T-helper 1 cell treated with Interleukin-12 subunit alpha and Interleukin-12 subunit beta and Interleukin-4 antibody, amounts not matched to agents 30 μg/mL and 1 μg/mL, for 36 hours (primary cell): Measurements from ENCODE around the gene GNG2.

ENCODE experiments used
- H3K27ac Mint-ChIP-seq: one replicate; pipeline ENCODE4 v1.8.0; 2021; ENCODE audit warnings: mild to moderate bottlenecking, mixed read lengths
- H3K27me3 Mint-ChIP-seq: one replicate; pipeline ENCODE4 v1.8.0; 2021; ENCODE audit warnings: low read depth, mixed read lengths
- H3K36me3 Mint-ChIP-seq: one replicate; pipeline ENCODE4 v1.8.0; 2021; ENCODE audit warnings: low read depth, mixed read lengths
- H3K4me1 Mint-ChIP-seq: one replicate; pipeline ENCODE4 v1.8.0; 2021; ENCODE audit warnings: low read depth, mixed read lengths
- H3K4me3 Mint-ChIP-seq: one replicate; pipeline ENCODE4 v1.8.0; 2021; ENCODE audit warnings: mild to moderate bottlenecking, moderate library complexity, mixed read lengths
- H3K9me3 Mint-ChIP-seq: one replicate; pipeline ENCODE4 v1.8.0; 2021; ENCODE audit warnings: mixed read lengths

The GNG2 gene

DNA sequence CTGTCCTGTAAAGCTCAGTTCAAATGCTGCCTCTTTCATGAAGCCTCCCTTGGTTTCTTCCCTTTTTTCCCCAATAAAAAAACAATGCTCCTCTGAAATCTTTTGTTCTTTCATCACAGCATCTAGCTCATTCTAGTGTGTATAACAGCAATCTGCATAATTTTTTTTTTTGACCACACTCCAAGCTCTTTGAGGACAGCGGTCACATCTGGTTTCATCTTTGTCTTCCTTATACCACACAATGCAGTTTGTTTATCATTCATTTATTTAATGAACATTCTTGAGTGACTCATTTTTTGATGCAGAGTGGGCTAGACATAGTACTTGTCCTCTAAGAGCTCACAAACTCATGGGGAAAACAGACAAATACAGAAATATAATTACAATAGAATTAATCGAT, 7.3 kb downstream of the GNG2 start:
- Mint-ChIP-seq H3K4me1 (peaks cover 40% of the 10 kb centered on the region), H3K27ac (no peak overlapping the region), H3K4me3 (no peak overlapping the region), H3K9me3 (no peaks in the 10 kb centered on the region), H3K27me3 (no peaks in the 10 kb centered on the region), H3K36me3 (peaks cover 9% of the 10 kb centered on the region)

DNA sequence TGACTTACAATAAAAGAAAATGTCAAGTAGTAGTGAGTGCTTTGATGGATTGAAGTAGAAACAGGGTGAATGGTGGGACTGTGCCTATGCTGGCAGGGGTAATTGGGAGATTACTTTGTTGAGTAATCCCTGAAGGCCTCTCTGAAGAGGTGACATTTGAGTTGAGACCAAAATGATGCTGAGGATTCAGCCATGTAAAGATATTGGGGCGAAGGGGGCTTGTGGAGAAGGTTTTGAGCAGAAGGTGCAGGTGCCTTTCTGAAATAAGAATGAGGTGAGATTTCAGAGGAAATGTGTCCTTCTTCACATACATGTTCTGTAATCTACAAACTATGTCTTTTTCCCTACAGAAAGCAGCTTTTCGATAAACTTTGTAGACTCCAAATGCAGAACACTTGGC, 8.0 kb downstream of the GNG2 start:
- Mint-ChIP-seq H3K27ac (no peak overlapping the region), H3K36me3 (peaks cover 14% of the 10 kb centered on the region), H3K27me3 (no peaks in the 10 kb centered on the region), H3K4me1 (peaks cover 44% of the 10 kb centered on the region), H3K4me3 (no peak overlapping the region), H3K9me3 (no peaks in the 10 kb centered on the region)

DNA sequence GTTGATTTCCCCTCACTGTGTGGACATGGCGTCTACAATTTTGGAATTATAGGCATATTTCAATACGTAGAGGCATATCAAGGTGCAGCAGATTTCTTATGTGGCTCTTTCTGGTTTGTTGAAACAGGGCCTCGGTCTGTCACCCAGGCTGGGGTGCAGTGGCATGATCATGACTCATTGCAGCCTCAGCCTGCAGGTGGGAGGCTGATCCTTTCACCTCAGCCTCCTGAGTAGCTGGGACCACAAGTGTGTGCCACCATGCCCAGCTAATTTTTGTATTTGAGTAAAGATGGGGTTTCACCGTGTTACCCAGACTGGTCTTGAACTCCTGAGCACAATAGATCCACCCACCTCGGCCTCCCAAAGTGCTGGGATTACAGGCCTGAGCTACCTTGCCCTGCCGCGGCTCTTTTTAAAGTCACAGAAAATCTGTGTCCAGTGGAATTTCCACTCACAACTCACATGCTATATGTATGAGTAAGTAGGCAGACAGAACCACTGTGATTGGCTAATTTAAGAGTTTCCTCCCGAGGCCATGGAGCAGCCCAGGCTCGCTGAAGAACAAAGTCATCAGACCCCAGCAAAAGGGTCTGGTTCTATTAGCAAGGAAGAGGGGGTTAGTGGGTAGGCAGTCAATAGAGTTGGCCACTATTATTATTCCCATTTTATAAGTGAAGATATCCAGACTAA, 9.1 kb downstream of the GNG2 start:
- H3K4me3 Mint-ChIP-seq: no peak overlapping the region
- H3K4me1 Mint-ChIP-seq: peaks cover 43% of the 10 kb centered on the region

DNA sequence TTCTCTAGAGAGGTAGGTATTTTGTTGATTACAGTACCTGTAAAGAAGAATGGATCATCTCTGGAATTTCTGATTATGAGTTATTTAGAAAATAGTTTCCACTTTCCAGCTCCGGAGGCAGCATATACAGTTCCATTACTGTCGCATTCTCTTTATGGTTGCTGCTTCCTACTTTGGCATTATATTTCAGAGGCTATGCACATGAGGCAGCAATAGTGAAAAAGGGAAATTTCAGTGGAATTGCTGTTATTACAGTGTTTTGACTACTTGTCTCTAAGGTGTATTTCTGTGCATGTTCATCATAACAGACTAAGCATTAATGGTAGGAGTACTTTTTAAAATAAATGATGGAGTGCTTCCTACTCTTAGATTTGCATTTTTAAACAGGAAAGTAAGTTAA, 10.2 kb downstream of the GNG2 start:
- H3K36me3 Mint-ChIP-seq: peaks cover 25% of the 10 kb centered on the region
- H3K27ac Mint-ChIP-seq: no peak overlapping the region
- H3K4me3 Mint-ChIP-seq: no peak overlapping the region
- H3K9me3 Mint-ChIP-seq: no peaks in the 10 kb centered on the region
- peaks cover 41% of the 10 kb centered on the region for H3K4me1 Mint-ChIP-seq
- no peaks in the 10 kb centered on the region for H3K27me3 Mint-ChIP-seq

More for the DNA sequence above, 9.1 kb downstream of the GNG2 start:
- Mint-ChIP-seq H3K27me3 (no peaks in the 10 kb centered on the region), H3K36me3 (peaks cover 21% of the 10 kb centered on the region), H3K9me3 (no peaks in the 10 kb centered on the region), H3K27ac (peak overlapping the region; percentile 76)

DNA sequence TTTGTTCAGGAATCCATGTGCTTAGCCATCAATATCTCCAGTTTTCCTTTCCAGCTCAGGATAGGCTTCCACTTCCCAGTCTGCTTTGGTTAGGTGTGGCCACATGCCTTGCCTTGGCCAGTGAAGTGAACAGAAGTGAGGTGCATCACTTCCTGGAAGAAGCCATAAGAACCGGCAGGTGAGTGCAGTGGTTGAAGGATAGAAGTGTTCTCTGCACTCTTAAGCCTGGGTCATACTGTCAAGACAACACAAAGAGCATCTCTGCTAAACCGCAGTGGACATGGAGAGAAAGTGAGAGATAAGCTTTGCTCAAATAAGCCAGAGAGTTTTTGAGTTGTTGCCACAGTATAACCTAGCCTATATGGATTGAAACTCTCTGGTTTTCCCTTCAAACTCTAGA, 11.4 kb downstream of the GNG2 start:
- Mint-ChIP-seq H3K4me3 (peak overlapping the region; percentile 1), H3K4me1 (peaks cover 47% of the 10 kb centered on the region), H3K36me3 (peaks cover 27% of the 10 kb centered on the region), H3K27ac (peak overlapping the region; percentile 46), H3K9me3 (no peaks in the 10 kb centered on the region), H3K27me3 (no peaks in the 10 kb centered on the region)

DNA sequence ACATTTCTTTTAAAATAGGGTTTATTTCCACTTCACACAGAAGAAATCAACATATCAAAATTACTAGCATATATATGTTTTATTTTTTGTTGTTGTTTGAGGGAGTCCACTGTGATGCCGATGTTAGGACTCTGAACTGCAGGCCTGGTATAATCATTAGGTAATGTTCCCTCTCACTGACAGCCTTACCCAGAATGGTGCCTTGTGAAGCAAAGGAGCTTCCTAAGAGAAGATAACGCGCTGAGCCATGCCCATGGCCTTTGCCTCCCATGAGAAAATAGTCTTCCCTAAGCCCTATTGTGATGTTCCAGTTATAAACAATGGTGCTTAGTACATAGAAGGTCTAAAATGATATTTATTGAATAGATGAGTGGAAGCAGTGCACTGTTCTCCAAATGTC, 12.0 kb downstream of the GNG2 start:
- Mint-ChIP-seq H3K36me3 (peaks cover 31% of the 10 kb centered on the region), H3K9me3 (no peaks in the 10 kb centered on the region), H3K4me1 (peaks cover 52% of the 10 kb centered on the region), H3K27ac (peak overlapping the region; percentile 34), H3K27me3 (no peaks in the 10 kb centered on the region), H3K4me3 (no peak overlapping the region)

DNA sequence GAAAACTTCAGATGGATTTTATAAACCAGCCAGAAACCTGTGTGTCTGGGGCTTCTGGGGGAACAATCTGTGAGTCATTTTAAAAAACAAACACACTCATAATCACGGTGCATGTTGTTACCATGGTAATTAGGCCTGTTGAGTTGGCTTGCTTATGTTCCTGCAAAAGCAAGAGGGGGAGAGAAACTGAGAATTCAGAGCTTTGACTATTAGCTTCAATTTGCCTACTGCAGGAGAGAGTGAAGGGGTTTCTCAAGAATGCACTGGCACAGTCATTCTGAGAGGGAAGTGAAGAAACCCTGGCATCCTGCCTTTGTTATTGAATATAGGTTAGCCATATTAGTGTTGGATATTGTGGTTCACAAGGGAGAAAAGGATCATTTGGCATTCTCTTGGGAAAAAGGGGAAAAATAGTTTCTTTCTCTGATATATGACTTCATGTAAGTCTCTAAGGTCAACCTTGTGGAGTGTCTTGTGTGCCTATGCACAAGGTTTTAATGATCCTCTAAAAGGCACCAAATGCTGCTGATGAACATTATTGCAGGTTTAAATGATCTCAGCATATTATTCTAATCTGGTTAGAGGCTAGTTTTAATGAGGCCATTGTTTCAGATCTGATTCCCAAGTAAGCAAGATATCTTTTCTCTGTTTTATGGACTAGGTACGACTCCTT, 12.9 kb downstream of the GNG2 start:
- H3K36me3 Mint-ChIP-seq: peaks cover 39% of the 10 kb centered on the region
- H3K4me1 Mint-ChIP-seq: peaks cover 60% of the 10 kb centered on the region
- H3K27me3 Mint-ChIP-seq: no peaks in the 10 kb centered on the region
- H3K4me3 Mint-ChIP-seq: peak overlapping the region; percentile 6
- peak overlapping the region; percentile 66 for H3K27ac Mint-ChIP-seq
- H3K9me3 Mint-ChIP-seq: no peaks in the 10 kb centered on the region

DNA sequence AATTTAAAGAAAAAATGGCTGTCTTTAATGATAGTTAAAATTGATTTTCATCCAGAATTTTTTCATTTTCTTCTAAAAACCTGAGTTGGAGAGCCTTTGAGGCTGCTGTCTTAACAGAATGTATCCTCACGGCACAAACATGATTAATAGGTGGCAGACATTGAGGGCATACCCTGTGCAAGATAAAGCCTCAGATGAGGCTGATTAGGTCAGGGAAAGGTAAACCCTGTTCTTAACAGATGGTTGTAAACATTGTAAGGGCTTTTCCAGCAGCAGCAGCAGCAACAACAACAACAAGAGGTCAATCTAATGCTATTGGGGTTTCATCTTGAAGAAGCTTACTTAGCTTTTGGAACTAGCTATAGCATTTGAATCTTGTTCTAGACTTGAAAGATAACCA, 17.4 kb downstream of the GNG2 start:
- H3K27me3 Mint-ChIP-seq: no peaks in the 10 kb centered on the region
- H3K4me1 Mint-ChIP-seq: peaks cover 46% of the 10 kb centered on the region
- peaks cover 60% of the 10 kb centered on the region for H3K36me3 Mint-ChIP-seq
- H3K27ac Mint-ChIP-seq: no peak overlapping the region
- H3K9me3 Mint-ChIP-seq: no peaks in the 10 kb centered on the region
- H3K4me3 Mint-ChIP-seq: no peak overlapping the region

DNA sequence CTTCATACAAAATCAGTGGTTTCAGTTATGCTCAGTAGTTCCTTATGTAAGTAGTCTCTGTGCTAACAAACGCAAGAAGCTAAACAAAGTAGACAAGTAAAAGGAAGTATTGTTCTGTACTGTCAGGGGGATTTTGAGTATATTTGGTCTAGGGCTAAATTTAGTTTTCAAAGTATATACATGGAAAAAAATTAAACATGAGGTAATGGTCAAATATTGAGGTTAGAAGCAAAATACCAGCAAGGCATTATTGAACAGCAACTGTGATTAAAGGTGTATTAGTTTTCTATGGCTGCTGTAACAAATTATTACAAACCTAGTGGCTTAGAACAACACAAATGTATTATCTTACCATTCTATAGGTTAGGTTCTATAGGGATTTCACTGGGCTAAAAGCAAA, 18.8 kb downstream of the GNG2 start:
- peaks cover 41% of the 10 kb centered on the region for H3K4me1 Mint-ChIP-seq
- H3K9me3 Mint-ChIP-seq: no peaks in the 10 kb centered on the region
- no peak overlapping the region for H3K4me3 Mint-ChIP-seq
- no peak overlapping the region for H3K27ac Mint-ChIP-seq
- no peaks in the 10 kb centered on the region for H3K27me3 Mint-ChIP-seq
- H3K36me3 Mint-ChIP-seq: peaks cover 48% of the 10 kb centered on the region

DNA sequence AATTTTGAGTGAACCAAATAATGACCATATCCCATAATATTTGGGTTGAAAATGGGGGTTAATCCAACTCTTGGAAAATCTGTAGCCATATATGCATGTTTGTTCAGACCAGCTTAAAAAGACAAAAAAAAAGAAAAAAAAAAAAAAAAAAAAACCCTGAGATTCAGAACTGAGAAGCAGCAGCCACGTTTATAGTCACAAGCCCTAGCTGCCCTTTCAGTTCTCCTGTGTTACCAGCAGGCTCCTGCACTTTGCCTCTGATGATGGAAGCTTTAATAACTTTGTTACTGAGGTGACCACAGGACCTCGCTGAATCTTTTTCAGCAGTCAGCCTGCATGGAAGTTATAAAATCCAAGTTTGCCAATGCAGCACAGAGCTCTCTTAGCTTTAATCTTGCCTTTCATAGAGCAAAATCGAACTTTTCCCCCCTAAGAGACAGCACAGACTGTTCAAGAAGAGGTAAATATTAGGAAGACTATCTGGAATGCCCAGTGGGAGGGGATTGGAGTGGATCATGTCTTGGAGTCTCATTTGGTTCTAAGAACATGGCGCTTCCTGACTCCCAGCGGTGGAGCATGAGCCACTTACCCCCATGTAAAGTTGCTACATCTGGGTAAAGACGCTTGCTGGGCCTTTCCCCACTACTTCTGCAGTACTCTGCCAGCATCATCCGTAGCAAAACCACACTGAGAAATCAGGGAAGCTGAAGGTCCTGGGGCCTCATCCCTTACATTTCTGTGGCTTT, 20.6 kb downstream of the GNG2 start:
- Mint-ChIP-seq H3K4me3 (no peak overlapping the region), H3K27ac (peak overlapping the region; percentile 9), H3K4me1 (peaks cover 44% of the 10 kb centered on the region), H3K27me3 (no peaks in the 10 kb centered on the region), H3K36me3 (peaks cover 54% of the 10 kb centered on the region), H3K9me3 (no peaks in the 10 kb centered on the region)

DNA sequence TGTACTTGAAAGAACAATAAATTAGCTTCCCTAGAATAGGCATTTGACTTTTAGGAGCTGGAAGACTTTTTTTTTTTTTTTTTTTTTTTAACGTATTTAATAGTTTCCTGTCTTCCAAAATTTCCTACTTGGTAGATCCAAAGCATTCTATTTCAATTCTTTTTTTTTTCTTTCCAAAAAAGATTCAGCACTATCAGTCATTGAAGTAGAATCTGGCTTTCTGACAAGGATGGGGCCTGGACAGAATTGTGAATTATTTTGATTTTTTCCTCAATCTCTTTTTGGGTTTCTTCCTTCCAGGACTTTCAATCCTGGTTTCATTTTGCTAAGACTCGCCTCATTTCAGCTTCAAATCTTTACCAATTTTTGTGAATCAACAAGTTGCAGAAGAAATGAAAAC, 21.2 kb downstream of the GNG2 start:
- Mint-ChIP-seq H3K9me3 (no peaks in the 10 kb centered on the region), H3K27me3 (no peaks in the 10 kb centered on the region), H3K4me3 (no peak overlapping the region), H3K36me3 (peaks cover 56% of the 10 kb centered on the region), H3K4me1 (peaks cover 42% of the 10 kb centered on the region), H3K27ac (no peak overlapping the region)

DNA sequence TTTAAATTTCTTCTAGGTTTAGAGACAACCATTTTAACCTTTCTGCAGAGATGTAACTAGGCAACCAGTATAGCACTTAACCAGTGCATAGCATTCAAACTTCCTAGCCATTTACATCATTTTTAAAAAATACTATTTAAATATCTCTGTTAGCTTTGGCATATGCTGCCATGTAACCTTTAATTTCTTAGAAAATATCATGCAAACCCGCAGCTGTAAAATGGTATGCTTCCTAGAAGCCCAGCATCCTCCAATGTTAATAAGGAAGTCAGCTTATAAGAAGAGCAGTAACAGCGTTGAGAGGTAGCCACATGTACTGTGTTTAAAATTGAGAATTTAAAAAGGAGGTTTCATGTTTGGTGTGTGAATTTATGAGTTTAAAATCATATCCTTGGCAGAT, 22.8 kb downstream of the GNG2 start:
- H3K4me1 Mint-ChIP-seq: peaks cover 37% of the 10 kb centered on the region
- H3K27me3 Mint-ChIP-seq: no peaks in the 10 kb centered on the region
- peak overlapping the region; percentile 5 for H3K27ac Mint-ChIP-seq
- no peaks in the 10 kb centered on the region for H3K9me3 Mint-ChIP-seq
- peak overlapping the region; percentile 20 for H3K4me3 Mint-ChIP-seq
- peaks cover 51% of the 10 kb centered on the region for H3K36me3 Mint-ChIP-seq

DNA sequence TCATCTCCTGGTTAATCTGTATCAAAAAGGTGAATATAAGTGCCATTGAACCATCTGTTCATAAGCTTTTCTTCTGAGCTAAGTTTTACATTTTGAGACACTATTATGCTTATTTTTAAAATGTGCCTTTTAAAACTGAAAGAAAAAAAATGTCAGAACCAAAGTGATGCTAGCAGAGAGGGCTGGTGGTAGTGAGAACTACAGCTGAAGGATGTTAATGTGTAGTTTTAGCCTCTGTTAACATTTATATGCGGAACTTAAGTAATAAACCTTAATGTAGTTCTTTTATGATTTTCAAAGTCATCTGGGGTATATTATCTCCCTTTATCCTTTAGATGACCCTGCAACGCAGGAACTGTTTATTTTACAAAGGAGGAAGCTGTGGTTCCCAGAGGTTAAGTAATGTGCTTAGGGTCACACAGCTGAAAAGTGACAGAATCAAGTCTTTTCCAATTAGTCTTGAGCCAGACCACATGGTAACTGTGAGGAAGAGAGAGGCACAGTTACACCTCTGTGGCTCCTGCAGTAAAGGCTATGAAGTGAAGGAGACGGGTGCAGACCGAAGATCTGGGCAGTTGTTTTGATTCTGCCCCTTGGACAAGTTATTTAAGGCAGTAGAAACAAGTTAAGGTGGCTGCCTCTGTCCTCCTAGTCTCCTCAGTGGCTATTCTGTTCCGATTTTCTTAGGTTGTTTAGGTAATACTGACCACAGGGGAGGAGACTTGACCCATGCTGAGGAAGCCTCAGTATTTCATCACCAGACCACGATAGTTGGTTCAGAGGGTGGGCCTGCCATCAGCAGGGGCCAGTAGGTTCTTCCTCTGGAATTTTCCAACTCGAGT, 23.9 kb downstream of the GNG2 start:
- H3K9me3 Mint-ChIP-seq: no peaks in the 10 kb centered on the region
- peak overlapping the region; percentile 3 for H3K4me3 Mint-ChIP-seq
- no peaks in the 10 kb centered on the region for H3K27me3 Mint-ChIP-seq
- H3K36me3 Mint-ChIP-seq: peaks cover 46% of the 10 kb centered on the region
- peaks cover 35% of the 10 kb centered on the region for H3K4me1 Mint-ChIP-seq
- peak overlapping the region; percentile 78 for H3K27ac Mint-ChIP-seq

DNA sequence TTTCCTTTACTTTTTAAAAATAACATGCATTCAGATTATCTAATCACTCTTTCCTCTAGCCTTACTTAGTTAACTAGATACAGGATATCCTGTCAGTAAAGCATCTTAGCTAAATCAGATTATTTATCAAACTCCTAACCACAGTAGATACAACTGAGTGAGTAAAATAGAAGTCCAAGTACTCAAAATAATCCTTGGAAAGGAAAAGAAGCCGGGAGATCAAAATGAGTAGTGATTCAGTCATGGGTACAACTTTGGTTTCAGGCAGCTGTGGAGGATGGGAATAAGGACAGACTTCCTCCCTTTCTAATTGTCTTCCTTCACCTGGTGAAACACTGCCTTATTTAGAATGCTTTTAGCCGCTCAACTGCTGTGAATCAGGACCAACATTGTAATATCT, 29.4 kb downstream of the GNG2 start:
- Mint-ChIP-seq H3K4me3 (peak overlapping the region; percentile 22), H3K9me3 (no peaks in the 10 kb centered on the region), H3K27ac (peak overlapping the region; percentile 21), H3K4me1 (peaks cover 39% of the 10 kb centered on the region), H3K27me3 (no peaks in the 10 kb centered on the region), H3K36me3 (peaks cover 38% of the 10 kb centered on the region)
